GM15510 (cell line): ENCODE data around the gene HPX.

Experiments
- POLR2A ChIP-seq: IDR thresholded peaks from 3 replicates; pipeline ENCODE4 v1.6.1; 2011; ENCODE audit warnings: borderline replicate concordance; ENCODE audit not compliant: insufficient read length; ENCODE audit errors: extremely low read depth

Gene HPX

DNA sequence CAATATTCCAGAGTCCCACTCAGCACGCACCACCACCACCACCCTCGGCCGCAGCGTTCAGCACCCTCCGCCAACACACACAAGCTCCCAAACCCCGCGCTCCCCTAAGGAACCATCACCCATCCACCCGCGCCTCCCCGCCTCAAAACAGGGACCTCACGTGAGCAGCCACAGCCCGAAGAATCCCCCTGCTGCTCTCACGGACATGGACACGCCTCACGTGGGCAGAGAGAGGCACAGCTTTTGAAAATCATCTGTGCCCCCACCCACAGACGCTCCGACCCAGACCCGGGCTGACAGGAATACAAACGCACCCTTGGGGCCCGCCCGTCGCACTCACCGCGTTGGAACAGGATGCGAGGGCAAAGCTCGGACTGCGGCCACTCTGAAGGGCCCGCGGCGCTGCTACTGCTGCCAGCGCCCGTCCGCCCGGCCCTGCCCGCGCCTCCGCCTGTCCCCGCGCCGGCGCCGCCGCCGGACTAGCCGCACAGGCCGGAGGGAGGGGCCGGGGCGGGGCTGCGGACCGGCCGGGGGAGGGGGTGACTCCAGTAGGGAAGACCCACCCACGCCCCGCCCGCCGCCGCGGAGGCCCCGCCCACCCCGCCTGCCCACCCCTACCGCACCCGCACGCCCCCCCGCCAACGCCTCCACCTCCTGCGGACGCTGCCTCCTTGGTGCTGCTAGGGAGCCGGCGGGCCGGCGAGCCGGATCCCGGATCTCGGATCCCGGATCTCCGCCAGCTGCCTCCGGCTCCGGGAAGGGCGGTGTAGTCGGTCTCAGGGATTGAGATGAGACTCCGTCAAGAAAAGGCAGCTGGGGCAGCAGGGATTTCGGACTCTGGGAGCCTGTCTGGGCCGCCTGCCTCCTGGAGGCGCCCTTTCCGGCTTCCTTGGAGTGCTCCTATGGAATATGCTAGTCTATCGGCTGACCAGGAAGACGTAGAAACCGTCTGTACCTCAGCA is 32.9 kb upstream of the HPX start, which contains the start of gene TRIM3:
Gene TRIM3 (minus strand): TSS at position 491 of the 962 bp plus-strand sequence. CDS start 8,246 bp downstream, outside the sequence.
- TF ChIP-seq POLR2A, result peak; percentile 52

DNA sequence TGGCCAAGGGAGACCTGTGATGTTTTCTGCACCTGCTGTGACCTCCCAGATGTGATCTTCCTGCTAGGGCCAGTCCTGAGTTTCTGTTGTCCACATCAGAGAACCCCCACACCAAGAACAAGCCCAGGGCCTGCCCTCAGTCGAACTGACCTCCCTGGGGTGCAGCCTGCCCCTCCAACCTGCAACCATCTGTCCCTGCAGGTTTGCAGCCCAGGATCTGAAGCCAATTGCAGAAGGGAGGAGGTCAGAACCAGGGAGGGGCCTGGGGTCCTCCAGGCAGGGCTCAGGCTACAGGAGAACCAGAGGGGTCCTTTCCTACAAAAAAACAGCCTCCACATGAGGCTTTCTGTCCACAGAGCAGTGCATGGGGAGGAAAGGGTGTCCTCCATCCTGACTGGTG is 32.1 kb upstream of the HPX start:
- TF ChIP-seq POLR2A, result no peak

DNA sequence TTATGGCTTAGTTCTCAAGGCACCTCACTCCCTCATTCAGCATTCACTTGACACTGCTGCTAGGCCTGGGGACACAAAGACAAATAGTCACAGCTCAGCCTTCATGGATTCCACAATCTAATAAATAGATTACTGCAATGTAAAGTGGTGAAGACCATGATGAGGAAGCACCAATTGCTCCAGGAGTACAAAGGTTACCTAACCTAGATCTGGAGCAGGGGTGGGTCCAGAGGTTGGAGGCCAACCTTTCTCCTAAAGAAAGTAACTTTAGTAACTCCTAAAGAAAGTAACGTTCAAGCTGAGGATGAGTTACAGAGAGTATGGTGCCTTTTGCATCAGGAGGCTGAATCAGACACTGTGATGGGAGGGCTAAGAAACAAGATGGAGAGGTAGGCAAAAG is 28.8 kb upstream of the HPX start:
- no peak for TF ChIP-seq POLR2A

DNA sequence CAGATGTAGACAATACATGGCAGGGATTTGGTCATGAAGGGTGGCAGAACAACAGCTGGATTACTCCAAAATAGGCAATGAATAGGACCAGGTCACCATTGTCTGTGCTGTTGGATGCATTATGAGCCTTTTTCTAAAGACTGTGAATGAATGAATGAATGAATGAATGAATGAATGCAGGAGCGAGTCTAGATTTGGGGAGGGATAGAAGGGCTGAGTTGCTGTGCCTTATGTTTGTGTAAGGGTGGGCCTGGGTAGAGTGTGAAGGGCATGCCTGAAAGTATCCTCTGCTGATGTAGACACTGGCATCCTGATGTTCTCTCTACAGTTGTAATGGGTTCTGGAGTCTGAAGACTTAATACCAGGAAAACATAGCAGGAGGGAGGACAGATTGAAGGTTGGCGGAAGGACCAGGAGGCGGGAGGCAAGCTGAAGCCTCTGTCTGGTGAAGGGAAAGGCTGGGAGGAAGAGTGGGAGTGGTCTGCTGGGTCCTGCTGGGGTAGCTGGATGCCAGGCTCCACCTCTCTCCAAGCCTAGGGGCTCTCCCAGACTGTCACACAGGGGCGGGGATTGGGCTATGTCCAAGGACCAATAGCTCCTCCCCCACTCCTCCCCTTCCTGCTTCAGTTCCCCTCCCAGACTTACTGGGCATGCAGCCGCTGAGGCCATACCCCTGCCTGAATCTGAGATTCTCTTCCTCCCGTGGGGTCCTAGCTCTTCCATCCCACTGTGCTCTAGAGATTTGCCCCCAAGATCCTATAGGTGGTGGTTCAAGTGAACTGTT is 28.1 kb upstream of the HPX start:
- TF ChIP-seq POLR2A, result peak; percentile 34

DNA sequence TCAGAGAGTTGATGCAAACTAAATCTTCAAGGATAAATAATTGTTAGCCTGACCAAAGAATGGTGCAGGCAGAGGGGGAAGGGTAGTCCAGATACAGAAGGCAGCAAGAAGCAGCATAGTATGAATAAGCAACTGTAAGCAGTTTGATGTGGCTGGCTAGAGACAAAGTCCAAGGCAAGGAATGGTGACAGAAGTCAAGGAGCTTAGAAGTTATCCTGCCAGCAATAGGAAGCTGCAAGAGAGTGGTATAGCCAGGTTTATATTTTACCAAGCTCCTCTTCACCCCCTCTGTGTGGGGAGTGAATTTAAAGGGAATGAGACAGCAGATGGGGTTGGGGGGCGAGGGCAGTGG is 18.3 kb upstream of the HPX start:
- no peak for TF ChIP-seq POLR2A

DNA sequence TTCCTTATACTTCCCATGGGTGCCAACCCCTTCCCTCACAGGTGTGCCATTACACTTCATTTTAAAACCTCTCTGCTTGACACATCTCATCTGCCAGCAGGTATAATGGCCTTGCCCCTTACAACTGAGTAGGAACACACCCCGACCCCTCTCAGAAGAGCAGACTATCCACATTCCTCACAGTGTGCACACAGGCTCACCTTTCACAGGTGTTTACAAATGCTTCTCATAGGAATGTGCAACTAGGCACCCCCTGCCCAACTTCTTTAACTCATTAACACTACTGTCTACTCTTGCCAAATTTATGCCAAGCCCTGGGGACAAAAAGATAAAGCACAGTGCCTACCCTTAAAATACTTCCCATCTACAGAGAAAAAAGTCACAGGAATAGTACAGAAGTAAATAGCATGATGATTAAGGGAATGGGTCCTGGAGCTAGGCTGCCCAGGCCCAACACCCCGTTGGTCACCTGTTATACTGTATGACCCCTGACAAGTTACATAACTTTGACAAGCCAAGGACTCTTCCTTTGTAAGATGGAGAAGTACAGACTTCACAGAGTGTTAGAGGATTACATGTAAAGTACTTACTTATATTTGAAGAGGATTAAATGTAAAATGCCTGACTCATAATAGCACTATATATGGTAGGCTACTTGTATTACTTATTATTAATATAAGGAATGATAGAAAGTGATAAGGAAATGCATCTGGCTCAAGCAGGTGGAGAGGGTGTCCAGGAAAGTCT is 17.7 kb upstream of the HPX start:
- TF ChIP-seq POLR2A, result no peak

DNA sequence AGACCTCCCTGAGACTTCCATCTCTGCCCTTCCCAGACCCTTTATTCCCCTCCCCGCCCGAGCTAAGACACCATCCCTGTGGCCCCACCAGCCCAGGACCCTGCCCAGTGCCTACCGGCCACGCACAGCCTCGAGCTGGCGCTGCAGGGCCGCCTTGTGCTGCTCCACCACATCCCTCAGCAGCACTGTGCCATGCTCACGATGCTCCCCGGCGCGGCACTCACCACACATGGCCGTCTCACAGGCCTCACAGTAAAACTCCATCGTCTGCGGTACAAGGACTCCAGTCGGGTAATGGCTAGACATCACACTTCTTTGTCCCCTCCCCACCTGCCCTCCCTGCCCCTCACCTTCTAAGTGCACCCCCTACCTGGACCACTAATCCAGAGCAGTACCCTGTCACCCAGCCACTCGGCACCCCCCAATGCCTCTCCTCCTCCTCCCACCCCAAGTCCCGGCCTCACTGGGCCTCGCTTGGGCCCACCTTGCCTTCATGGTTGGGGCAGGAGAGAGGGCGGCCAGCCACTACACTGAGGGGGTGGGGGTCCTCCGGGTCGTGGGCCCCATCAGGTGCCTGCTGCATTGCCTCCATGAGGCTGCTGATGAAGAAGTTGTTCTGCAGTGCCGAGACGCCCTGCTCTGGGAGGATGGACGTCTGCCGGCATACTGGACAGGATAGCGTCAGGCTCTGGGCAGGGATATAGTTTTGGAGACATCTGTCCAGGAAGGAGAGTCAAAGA is 17.0 kb upstream of the HPX start:
- TF ChIP-seq POLR2A, result no peak

DNA sequence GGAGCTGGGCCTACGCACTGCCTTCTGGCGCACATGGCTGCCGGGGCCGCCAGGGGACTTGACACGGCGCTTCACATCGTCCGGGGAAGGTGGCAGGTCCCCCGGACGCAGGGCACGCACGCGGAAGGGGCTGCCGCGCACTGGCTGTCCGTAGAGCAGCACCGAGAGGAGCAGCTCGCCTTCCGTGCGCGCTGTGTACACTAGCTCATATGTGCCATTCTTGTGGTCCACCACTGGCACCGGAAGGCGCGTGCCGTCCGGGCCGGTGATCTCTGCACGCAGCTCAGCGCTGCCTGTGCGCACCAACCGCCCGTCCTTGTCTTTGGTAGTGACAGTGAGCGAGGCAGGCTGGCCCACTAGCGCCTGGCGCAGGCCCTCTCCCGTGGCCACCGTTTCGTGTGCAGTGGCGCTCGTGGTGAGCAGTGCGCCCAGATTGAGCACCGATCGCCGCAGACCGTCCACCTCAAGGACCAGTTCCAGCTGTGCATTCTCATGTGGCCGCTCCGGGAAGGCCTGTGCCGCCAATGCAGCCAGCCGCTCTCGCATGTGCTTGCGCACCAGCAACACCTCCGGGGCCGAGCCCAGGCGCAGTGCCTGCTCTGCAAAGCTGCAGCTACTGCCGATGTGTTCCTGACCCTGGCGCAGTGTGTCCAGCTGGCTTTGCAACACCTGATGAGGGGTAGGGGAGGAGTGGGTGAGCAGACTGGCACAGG is 15.7 kb upstream of the HPX start:
- TF ChIP-seq POLR2A, result no peak

DNA sequence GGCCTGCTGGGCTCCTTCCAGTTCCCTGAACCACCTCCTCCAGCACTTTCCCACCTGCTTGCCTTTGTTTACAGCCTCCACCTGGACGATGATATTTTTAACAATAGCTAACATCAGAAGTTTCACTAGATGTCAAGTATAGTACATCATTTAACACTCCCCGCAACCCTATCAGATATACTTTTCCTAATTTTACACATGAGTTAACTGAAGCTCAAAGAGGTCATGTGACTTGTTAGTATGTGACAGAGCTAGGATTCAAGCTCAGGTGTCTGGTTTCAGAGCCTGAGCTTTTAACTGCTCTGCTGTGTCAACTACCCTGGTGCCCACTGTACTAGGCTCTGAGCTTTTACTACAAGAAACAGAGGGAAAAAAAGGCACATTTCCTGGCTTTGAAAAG is 14.3 kb upstream of the HPX start:
- no peak for TF ChIP-seq POLR2A

DNA sequence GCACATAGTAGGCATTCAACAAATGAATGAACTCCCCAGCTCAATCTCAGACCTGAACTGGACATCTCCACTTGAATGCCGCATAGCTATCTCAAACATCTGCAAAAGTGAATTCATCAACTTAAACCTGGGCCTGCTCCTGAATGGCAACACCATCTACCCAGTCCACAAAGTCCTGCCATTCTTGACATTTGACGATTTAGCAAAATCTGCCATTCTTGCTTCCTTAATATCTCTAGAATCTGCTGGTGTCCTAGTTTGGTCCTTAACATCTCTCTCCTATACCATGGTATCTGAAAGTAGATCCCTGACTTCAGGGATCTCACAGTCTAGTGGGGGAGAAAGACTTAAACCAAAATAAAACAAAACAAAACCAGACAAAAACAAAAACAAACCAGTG is 12.4 kb upstream of the HPX start:
- no peak for TF ChIP-seq POLR2A

DNA sequence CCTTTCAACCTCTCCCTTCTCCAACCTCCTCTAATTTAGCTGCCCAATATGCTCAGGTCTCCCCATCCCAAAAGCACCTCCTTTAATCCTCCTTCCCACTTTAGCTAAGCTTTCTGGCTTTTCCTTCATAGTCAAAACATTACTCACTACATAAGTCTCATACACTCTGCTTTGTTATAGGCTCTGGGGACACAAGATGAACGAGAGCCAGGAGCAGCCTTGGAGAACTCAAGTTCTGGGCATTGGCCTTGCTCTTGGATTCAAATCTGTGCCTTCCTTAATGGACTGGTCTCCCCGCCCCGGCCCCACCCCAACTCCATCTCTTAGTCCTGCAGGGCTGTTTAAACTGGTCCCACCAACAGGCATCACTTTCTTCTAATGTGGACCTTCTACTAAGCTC is 11.4 kb upstream of the HPX start:
- TF ChIP-seq POLR2A, result no peak

DNA sequence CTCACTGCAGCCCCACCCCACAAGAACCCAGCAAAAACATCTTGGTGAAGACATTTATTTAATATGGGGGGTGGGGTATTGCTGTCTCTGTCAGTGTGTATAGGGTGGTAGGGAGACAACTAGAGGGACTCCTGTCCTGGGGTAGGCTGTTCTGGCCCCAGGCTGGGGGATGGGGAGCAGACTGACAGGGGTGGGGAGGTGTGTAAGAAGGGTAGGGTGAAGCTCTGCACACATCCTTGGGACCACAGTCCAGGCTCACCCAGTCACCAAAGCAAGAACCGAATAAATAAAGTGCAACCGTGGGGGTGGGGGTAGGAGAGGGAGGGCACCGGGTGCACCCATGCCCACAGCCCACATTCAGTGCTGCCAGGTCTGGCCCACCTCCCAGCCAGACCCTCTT is 7.8 kb upstream of the HPX start:
- no peak for TF ChIP-seq POLR2A

DNA sequence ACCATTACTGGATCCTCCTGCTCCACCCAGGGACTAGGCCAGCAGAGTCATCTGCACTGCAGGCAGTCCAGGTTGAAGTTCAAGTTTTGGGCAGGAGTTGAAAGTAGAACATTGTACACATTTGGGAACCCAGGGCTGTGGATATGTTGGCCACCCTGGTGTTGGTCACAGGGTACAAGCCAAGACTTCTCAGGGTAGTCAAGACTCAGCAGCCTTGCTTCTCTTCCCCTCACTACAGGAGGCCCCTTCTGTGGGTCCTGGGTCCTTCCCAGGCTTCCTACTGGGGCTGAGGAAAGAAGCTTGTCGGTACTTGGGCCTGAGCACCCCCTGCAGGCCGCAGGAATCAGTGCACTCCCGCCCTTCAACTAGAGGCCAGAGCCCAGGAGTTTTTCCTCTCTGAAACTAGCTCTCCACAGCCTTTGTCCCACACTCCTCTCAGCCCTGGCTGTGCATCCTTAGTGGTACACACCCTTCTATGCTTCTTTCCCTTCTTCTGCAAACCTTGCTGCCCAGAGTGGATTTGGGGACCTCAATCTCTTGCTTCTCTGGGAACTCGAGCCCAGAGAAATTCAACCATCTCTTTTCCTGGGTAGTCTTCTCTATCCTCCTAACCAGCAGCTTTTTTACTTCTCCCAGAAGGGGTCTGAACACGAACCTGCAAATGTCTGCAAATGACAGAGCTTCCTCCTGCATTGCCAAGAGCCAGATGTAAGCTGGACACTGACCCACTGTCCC is 2.6 kb upstream of the HPX start:
- no peak for TF ChIP-seq POLR2A
